ENCODE measurements around the gene TLX3.

The TLX3 gene

GRCh38 chr5:171310819-171311321 is 1.8 kb downstream of the TLX3 start:
- TF ChIP-seq, protein P1, sequence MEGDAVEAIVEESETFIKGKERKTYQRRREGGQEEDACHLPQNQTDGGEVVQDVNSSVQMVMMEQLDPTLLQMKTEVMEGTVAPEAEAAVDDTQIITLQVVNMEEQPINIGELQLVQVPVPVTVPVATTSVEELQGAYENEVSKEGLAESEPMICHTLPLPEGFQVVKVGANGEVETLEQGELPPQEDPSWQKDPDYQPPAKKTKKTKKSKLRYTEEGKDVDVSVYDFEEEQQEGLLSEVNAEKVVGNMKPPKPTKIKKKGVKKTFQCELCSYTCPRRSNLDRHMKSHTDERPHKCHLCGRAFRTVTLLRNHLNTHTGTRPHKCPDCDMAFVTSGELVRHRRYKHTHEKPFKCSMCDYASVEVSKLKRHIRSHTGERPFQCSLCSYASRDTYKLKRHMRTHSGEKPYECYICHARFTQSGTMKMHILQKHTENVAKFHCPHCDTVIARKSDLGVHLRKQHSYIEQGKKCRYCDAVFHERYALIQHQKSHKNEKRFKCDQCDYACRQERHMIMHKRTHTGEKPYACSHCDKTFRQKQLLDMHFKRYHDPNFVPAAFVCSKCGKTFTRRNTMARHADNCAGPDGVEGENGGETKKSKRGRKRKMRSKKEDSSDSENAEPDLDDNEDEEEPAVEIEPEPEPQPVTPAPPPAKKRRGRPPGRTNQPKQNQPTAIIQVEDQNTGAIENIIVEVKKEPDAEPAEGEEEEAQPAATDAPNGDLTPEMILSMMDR (conservative IDR thresholded peaks at IDR 0.05; ENCODE audit: low read length) = no peak
- no peak overlapping the region for H3K4me3 ChIP-seq (ENCODE audit: low read length)
- DNase-seq (ENCODE audit: low read depth) = no peak

DNA sequence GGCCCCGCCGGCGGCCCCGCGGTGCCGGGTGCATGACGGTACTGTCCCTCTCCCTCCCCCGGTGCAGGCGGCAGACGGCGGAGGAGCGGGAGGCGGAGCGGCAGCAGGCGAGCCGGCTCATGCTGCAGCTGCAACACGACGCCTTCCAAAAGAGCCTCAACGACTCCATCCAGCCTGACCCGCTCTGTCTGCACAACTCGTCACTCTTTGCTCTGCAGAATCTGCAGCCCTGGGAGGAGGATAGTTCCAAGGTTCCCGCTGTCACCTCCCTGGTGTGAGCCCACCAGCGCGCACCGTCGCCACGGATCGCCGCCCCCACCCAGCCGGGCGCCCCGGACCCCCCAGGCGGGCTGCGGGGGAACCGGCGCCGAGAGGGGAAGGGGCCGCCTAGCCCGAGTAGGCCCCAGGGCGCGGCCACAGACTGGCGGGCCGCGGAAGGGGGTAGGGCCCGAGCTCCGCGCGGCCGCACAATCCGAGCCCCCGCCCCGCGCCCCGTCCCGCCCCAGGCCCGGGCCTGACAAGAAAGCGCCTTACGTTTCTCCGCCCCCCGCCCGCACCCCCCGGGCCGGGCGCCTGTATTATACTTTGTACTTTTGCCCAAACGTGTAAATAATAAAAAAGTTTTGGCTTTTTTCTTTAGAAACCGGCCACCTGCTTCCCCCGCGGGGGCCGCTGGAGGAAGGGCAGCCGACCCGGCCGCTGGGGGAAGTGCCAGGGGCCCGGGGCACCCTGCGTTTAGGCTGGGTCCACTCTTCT is 2.5 kb downstream of the TLX3 start:
- DNase-seq (ENCODE audit: low read depth) = peak; percentile 26
- no peak overlapping the region for H3K4me3 ChIP-seq (ENCODE audit: low read length)
- TF ChIP-seq, protein P1 (conservative IDR thresholded peaks at IDR 0.05; ENCODE audit: low read length) = no peak

DNA sequence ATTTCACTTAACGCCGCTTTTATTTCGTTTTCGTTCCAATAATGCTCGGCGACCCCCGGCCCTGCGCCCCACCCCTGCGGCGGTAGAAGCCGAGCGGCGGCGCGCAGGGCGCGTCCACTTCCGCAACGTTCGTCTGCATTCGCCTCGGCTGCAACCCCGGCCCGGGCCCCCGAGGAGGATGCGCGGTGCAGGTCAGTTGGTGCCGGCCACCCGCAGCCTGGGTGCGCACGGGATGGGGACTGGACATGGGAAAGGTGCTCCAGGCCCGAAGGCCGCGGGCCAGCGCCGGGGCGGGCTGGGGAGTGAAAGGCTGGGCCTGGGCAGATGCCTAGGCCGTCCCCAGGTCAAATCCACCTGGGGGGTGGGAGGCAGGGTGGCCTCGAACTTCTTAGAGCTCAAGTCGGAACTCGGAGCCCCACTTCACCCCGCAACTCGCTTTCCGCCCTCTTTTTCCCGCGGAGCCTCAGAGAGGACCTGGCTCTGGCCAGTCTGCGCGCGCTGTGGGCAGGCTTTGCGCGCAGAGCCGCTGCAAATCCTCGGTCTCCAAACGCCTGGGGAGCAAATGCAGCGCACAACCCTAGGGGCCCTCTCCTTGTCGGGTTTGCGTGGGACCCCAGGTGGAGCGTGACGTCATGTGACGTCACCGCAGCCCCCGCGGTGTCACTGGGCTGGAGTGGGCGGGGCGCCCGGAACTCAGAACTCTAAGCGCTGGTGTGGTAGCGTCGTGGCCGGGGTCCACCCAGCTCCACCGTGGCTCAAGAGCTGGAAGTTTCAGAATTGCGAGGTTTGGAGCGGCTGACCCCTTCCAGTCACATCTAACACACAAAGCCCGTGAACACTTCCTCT is 3.3 kb downstream of the TLX3 start:
- TF ChIP-seq, protein P1 (conservative IDR thresholded peaks at IDR 0.05; ENCODE audit: low read length) = no peak
- H3K4me3 ChIP-seq (ENCODE audit: low read length) = no peak overlapping the region
- no peak for DNase-seq (ENCODE audit: low read depth)

DNA sequence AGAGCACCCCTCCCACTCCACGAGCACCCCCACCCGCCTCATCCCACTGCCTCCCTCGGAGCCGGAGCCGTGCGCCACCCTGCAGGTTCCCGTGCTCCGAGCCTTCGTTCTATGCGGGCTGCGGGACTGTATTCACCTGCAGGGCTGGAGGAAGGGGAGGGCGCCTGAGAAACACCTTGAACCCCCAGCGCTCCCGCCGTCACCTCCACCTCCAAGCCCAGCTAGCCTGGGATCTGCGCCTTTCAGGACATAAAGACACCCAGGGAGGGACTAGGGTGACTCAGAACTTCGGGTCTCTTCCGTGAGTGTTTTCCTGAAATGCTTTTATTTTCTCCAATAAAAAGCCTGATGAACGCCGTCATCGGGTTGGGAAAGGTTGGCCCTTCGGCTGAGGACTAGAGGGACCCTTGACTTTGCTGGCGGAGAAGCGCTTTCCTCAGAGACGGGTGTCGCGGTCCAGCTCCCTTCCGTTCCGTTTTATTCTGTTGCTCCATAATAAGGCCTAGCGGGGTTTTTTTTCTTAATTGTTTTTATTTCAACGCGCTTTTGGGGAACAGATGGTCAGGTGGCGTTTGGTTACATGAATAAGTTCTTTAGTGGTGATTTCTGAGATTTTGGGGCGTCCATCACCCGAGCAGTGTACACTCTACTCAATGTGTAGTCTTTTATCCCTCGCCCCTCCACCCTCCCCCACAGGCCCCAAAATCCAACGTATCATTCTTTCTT is 4.6 kb downstream of the TLX3 start:
- H3K4me3 ChIP-seq (ENCODE audit: low read length) = no peak overlapping the region
- TF ChIP-seq, protein P1 (conservative IDR thresholded peaks at IDR 0.05; ENCODE audit: low read length) = no peak
- DNase-seq (ENCODE audit: low read depth) = no peak

DNA sequence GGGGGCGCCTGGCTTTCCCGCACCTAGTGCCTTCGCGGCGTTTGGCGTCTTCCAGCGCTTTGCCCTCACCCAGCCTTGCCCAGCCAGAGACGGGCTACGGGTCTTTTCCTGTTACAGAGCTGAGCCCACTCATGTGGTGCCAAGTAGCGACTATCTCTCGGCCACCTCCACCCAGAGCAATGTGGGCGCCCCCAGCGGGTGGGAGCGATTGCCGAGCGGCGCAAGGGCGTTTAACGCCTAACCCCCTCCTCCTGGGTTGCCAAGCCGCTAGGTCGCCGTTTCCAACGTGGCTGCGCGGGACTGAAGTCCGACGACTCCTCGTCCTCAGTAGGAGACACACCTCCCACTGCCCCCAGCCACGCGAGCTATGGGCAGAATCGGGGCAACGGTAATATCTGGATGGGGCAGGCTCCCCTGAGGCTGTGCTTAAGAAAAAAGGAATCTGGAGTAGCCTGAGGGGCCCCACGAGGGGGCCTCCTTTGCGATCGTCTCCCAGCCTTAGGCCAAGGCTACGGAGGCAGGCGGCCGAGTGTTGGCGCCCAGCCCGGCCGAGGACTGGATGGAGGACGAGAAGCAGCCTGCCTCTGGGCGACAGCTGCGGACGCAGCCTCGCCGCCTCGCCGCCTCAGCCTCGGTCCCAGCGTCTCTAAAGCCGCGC is 5.8 kb downstream of the TLX3 start:
- no peak for DNase-seq (ENCODE audit: low read depth)
- TF ChIP-seq, protein P1 (conservative IDR thresholded peaks at IDR 0.05; ENCODE audit: low read length) = no peak
- no peak overlapping the region for H3K4me3 ChIP-seq (ENCODE audit: low read length)

DNA sequence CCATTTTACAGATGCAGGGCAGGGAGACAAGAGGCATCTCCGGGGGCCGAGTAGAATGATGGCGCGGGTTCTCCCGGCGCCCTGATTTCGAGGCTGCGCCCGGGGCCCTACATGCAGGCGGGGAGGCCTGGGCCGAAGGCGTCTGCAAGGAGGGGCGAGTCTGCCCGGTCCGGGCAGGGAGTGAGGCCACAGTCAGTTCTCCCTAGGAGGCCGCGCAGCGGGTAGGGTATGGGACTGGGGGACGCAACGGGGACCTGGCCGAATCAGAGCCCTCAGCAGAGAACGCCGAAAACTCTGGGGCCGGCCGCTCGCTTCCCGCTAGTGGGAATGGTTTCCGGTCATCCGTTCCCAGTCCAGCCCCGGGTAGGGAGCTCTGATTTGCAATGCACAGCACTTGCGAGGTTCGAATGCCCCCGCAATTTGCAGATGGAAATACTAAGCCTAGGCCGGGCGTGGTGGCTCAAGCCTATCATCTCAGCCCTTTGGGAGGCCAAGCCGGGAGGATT is 6.4 kb downstream of the TLX3 start:
- no peak for DNase-seq (ENCODE audit: low read depth)
- TF ChIP-seq, protein P1 (conservative IDR thresholded peaks at IDR 0.05; ENCODE audit: low read length) = no peak
- no peak overlapping the region for H3K4me3 ChIP-seq (ENCODE audit: low read length)

Measured in AG10803 (cell line).